Activated CD8-positive, alpha-beta memory T cell treated with anti-CD3 and anti-CD28 coated beads for 36 hours (primary cell): ENCODE measurements around the gene CORO1A. TPM values are rescaled to one million over a fixed set of nuclear protein-coding genes. Genes with fewer than 3 reads are reported as not detected.
"Not testable (repeated sequence)": the region's sequence is repeated elsewhere in the genome, so short reads cannot be mapped to it uniquely, and the experiment has no call there.

Source experiments
- CTCF ChIA-PET: fragments of 350-600 bp; sonication (Branson Sonifier 250); formaldehyde crosslinking; loops from one replicate; lab custom pipeline; 2021; ENCODE audit warnings: antibody characterized with exemption; lab: Charles Lee
- POLR2A ChIA-PET: fragments of 350-600 bp; sonication (Branson Sonifier 250); formaldehyde crosslinking; loops from one replicate; lab custom pipeline; 2021; ENCODE audit warnings: antibody characterized with exemption; lab: Charles Lee
- total RNA-seq, 2 experiments: library from RNA; stranded (reverse); gene quantifications; one replicate each; pipeline ENCODE4 v1.2.3, GENCODE V29; 2021

The CORO1A gene
- total RNA-seq, 2 experiments from 2014 or later, result 971 to 991 TPM

DNA sequence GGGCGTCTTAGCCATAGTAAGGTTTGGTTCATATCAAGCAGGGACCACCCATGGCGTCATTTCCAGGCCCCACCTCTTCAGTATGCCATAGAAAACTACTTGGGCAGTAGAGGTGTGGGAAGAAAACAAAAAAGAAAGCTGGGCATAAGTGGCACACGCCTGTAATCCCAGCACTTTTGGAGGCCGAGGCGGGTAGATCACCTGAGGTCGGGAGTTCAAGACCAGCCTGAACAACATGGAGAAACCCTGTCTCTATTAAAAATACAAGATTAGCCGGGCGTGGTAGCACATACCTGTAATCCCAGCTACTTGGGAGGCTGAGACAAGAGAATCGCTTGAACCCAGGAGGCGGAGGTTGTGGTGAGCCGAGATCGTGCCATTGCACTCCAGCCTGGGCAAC is 7.8 kb downstream of the CORO1A start:
- POLR2A ChIA-PET, CTCF ChIA-PET: not testable (repeated sequence)

DNA sequence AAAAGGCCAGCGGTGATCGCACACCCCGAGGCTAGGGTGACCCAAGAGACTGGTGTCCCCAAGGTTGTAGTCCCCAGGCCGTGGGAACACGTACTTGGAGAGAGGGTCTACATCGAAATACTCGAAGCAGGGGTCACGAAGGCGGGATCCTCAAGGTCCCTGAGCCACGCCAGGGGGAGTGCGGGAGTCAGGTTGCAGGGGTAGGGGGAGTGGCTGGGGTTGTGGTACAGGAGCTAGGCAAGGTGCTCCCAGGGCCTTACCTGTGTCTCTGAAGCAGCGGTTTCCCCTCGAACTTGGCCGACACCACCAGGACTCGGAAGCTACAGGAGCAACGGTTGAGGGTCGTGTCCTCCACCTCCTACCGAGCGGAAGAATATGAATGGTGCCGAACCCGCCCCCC is 9.7 kb downstream of the CORO1A start:
- CTCF ChIA-PET, result not testable (repeated sequence)

DNA sequence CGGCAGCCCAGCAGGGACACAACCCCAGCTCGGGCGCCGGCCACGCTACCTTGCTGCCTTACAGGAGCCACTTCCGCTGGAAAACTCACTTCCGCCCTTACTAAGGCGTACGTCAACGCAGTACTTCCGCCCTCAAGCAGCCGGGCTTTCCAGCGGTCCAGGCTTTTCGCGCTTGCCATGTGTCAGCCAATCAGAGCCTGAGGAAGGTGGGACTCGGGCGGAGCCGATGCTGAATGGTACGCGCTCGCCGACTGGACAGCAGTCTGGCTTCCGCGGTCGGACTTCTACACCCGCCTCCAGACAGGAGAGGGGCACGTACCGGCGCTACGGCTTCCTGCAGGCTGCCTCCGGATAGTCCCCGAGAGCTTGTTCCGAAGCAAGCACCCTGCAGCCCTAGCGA is 10.2 kb downstream of the CORO1A start, which contains the start of the genes BOLA2B and SLX1A:
Gene BOLA2B (minus strand): TSS at position 52 of the 400 bp plus-strand sequence. CDS start 71 bp downstream, outside the sequence.
Gene SLX1A (plus strand): TSS at position 261 of the 400 bp plus-strand sequence. CDS start 210 bp downstream, outside the sequence.
- POLR2A ChIA-PET, CTCF ChIA-PET: not testable (repeated sequence)

More for the DNA sequence above, 9.7 kb downstream of the CORO1A start:
- POLR2A ChIA-PET, result not testable (repeated sequence)

DNA sequence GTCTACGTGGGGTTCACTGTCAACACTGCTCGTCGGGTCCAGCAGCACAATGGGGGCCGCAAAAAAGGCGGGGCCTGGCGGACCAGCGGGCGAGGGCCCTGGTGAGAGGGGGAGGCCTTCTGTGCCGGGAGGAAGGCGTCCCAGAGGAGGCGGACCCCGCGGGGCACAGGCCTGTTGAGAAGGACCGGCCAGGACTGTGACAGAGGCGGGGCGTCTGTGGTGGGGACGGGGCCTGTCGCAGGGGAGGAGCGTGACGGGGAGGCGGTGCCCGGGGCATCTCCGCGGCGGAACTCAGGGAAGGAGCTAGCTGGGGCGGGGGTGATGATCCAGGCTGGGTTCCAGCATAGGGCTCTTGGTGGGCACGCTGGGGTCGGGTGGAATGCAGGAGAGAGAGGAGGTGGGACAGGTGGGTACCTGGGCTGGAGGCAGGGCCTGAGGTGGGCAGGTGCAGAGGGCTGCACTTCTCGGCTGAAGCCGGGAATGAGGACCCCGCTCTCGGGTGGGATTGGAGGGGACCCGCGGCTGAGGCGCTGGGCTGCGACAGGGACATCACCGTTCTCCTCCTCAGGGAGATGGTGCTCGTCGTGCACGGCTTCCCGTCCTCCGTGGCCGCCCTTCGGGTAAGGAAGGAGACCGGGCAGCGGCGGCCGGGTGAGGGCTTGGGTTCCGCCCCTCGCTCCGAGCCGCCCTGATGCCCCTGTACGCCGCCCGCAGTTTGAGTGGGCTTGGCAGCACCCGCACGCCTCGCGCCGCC is 10.9 kb downstream of the CORO1A start:
- POLR2A ChIA-PET, result not testable (repeated sequence)

DNA sequence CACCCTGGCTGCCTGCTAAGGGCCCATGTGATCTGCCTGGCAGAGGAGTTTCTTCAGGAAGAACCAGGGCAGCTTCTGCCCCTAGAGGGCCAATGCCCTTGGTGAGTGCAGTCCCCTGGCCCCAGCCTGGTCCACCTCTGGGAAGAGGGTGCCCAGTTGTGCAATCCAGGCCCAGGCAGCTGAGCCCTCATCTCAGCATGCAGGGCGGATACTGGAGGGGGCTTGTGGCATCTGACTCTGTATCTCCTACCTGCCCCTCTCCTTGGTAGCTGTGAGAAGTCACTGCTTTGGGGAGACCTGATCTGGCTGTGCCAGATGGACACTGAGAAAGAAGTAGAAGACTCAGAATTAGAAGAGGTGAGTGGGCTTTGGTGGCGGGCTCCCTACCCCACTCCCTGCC is 13.6 kb downstream of the CORO1A start:
- CTCF ChIA-PET, POLR2A ChIA-PET: not testable (repeated sequence)

More for the DNA sequence above, 10.9 kb downstream of the CORO1A start:
- CTCF ChIA-PET, result not testable (repeated sequence)

DNA sequence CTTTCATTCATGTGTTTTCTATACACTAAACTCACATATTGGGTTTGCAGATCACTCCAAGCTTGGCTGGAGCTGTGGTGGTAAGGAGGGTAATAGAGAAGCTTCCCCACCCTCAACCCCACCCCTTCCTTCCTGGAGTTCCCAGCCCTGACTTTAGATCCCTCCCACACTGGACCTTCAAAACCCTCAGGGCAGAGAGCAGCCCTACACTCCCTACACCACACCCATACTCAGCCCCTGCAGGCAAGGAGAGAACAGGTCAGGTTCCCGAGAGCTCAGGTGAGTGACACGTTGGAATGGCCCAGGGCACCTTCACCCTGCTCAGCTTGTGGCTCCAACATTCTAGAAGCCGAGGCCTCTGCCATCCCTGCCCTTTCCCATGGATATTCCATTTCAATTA is 15.6 kb downstream of the CORO1A start, which contains the start of gene SULT1A3:
Gene SULT1A3 (plus strand): TSS at position 207 of the 400 bp plus-strand sequence. CDS start 1,474 bp downstream, outside the sequence.
- POLR2A ChIA-PET, CTCF ChIA-PET: not testable (repeated sequence)

DNA sequence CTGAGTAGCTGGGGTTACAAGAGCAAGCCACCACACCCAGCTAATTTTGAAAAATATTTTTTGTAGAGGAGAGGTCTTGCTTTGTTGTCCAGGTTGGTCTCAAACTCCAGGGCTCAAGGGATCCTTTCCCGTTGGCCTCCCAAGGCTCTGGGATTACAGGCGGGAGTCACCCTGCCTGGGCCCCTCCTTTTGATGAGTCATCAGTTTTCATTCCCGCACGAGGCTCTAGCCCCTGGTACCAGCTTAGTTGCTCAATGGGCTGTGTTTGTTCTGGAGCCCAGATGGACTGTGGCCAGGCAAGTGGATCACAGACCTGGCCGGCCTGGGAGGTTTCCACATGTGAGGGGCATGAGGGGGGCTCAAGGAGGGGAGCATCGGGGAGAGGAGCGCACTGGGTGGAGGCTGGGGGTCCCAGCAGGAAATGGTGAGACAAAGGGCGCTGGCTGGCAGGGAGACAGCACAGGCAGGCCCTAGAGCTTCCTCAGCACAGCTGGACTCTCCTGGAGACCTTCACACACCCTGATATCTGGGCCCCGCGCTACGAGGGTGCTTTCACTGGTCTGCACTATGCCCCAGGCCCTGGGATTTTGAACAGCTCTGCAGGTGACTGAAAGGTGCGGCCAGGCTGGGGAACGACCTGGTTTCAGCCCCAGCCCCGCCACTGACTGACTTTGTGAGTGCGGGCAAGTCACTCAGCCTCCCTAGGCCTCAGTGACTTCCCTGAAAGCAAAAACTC is 16.4 kb downstream of the CORO1A start:
- CTCF ChIA-PET, POLR2A ChIA-PET: not testable (repeated sequence)

DNA sequence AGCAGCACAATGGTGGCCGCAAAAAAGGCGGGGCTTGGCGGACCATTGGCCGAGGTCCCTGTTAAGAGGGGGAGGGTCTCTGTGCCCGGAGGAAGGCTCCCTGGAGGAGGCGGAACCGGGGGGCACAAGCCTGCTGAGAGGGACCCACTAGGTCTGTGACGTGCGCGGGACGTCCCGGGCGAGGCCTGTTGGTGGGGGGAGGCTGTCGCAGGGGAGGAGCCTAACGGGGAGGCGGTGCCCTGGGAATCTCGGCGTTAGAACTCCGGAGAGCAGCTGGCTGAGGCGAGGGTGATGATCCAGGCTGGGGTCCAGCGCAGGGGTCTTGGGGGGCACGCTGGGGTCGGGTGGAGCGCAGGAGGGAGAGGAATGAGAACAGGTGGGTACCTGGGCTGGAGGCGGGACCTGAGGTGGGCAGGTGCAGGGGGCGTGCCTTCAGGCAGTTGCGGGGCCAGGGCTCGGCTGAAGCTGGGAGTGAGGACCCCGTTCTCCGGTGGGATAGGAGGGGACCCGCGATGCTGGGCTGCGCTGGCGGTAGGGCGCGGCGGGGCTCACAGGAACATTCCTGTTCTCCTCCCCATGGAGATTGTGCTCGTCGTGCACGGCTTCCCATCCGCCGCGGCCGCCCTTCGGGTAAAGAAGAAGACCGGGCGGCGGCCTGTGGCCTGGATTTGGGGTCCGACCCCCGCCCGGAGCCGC is 22.3 kb downstream of the CORO1A start:
- CTCF ChIA-PET, POLR2A ChIA-PET: not testable (repeated sequence)

DNA sequence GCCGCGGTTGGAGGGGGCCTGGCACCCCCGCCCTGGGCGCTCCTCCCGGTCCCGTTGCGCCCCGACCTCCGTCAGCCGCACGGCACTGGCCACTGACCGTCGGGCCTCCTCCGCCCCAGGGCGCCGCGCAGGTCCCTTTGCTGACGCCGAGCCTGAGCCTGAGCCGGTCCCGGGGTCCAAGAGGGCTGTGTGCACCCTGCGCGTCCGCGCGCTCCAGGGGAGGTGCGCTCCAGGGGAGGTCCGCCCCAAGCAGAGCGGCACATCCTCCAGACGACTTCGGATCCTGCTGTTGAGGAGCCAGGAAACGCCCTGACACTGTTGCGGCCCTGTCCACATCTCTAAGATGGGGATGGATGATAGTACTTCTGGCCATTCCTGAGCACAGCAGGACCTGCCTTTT is 22.9 kb downstream of the CORO1A start:
- CTCF ChIA-PET, POLR2A ChIA-PET: not testable (repeated sequence)

DNA sequence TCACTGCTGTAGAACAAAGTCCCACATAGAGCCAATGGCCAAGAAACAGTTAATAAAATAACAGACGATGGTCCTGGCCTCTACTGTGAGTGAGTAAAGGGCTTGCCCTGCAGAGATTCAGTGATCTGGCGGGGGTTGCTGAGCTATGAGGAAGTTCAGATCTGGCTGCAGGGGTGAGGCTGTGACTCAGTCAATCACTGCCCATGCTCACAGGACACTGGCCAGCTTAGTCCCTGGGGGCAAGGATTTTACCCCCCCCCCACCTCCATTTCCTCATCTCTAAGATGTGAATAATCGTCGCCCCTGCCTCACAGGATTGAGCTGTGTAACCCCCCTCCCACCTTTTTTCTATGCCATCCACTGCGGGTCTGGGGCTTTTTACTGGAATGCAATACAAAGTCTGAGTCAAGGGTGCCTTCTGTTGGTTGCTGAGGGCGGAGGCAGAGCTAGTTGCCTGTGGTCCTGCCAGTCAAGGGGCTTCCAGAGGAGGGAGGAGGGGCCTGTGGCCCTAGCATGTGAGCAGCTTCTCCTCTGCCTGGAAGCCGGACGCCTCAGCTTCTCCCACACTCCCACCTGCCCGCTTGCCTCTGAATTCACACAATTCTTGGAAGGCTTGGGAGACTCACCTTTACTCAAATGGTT is 23.8 kb downstream of the CORO1A start:
- POLR2A ChIA-PET, CTCF ChIA-PET: not testable (repeated sequence)

DNA sequence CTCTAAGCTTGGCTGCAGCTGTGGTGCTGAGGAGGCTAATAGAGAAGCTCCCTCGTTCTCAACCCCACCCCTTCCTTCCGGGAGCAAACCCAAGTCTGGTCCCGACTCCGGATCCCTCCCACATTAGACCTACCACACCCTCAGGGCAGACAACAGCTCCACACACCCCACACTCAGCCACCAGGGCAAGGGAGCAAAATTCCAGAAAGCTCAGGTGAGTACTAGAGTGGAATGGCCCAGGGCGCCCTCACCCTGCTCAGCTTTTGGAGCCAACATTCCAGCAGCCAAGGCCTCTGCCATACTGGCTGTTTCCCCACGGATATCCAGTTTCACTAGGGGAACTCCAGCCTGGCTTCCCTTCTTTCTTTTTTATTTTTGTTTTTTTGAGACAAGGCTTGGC is 25.6 kb downstream of the CORO1A start:
- CTCF ChIA-PET, POLR2A ChIA-PET: not testable (repeated sequence)

DNA sequence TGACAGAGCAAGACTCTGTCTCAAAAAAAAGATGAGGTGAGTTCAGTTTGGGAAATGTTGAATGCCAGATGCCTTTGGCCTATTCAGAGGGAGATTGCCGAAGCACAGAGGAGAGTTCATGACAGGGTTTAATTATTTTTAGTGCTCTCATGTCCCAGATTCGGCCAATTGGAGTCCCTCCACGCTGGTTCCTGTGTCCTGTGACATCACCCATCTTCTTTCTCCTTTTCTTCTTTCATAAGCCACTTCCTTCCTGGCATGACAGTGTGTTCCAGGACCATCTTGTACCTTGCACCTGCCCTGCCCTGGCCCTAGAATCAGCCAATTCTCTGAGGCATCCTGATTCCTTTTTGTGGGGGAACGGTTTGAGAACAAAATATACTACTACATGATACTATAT is 28.0 kb downstream of the CORO1A start:
- POLR2A ChIA-PET, CTCF ChIA-PET: not testable (repeated sequence)

DNA sequence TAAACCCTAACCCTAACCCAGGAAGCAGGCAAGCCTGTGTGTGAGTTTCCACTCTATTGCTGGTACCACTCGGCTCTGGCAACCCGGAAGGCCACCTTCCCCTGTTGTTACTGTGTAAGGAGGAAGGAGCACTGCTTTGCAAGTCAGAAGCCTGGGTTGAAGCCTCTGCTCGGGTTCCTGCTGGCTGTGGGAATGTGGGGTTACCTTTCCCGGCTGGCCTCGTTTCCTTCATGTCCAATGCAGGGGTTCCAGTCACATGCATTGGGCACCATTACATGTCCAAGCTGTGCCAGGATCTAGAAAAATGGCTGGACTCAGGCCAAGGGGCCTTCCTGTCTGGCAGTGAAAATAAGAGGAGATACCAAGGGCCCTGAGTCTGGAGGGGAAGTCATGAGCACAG is 33.7 kb downstream of the CORO1A start:
- CTCF ChIA-PET, POLR2A ChIA-PET: not testable (repeated sequence)

Other genes with a start within 250 kb of the CORO1A start
- gene TMEM219, start 221.5 kb upstream of the CORO1A start, total RNA-seq, result 10 to 100 TPM; 40.0 to 40.2 TPM
- 10 to 100 TPM; 38.8 to 39.1 TPM for gene TAOK2, start 209.7 kb upstream of the CORO1A start, total RNA-seq
- 10 to 100 TPM; 46.1 to 46.2 TPM for gene HIRIP3, start 188.0 kb upstream of the CORO1A start, total RNA-seq
- gene INO80E, start 187.4 kb upstream of the CORO1A start, total RNA-seq, result 100 to 1,000 TPM; 119 to 123 TPM
- under 1 TPM; 0.70 to 0.84 TPM for gene DOC2A, start 172.6 kb upstream of the CORO1A start, total RNA-seq
- gene C16orf92, start 160.4 kb upstream of the CORO1A start, total RNA-seq, result not detected
- gene TLCD3B, start 152.3 kb upstream of the CORO1A start, total RNA-seq, result 1 to 10 TPM; 1.1 to 1.4 TPM
- 1,000 to 10,000 TPM; 2,600 to 2,646 TPM for gene ALDOA, start 117.8 kb upstream of the CORO1A start, total RNA-seq
- 100 to 1,000 TPM; 125 to 137 TPM for gene PPP4C, start 107.6 kb upstream of the CORO1A start, total RNA-seq
- gene TBX6, start 91.7 kb upstream of the CORO1A start, total RNA-seq, result 1 to 10 TPM; 1.5 to 1.7 TPM
- 10 to 100 TPM; 13.3 to 13.6 TPM for gene YPEL3, start 87.4 kb upstream of the CORO1A start, total RNA-seq
- 1 to 10 TPM; 3.4 to 4.3 TPM for gene GDPD3, start 70.1 kb upstream of the CORO1A start, total RNA-seq
- gene MAPK3, start 60.4 kb upstream of the CORO1A start, total RNA-seq, result 10 to 100 TPM; 38.7 to 40.8 TPM
- gene BOLA2B, start 10.1 kb downstream of the CORO1A start, total RNA-seq, result 100 to 1,000 TPM; 266 to 297 TPM
- gene SLX1A, start 10.3 kb downstream of the CORO1A start, total RNA-seq, result 10 to 100 TPM; 62.6 to 72.6 TPM
- 10 to 100 TPM; 11.6 to 12.7 TPM for gene SULT1A3, start 15.7 kb downstream of the CORO1A start, total RNA-seq
- 1 to 10 TPM; 7.7 to 8.6 TPM for gene NPIPB13, start 64.9 kb downstream of the CORO1A start, total RNA-seq
- 10 to 100 TPM; 77.8 to 80.4 TPM for gene CD2BP2, start 171.7 kb downstream of the CORO1A start, total RNA-seq
- 10 to 100 TPM; 56.9 to 57.8 TPM for gene TBC1D10B, start 186.9 kb downstream of the CORO1A start, total RNA-seq
- 1 to 10 TPM in 1 of 2 experiments, under 1 TPM in 1; 0.80 to 1.6 TPM for gene MYL11, start 191.2 kb downstream of the CORO1A start, total RNA-seq
- gene SEPTIN1, start 199.0 kb downstream of the CORO1A start, total RNA-seq, result 100 to 1,000 TPM; 186 to 194 TPM
- 10 to 100 TPM; 16.9 to 18.2 TPM for gene ZNF48, start 211.8 kb downstream of the CORO1A start, total RNA-seq
- 1 to 10 TPM; 7.5 to 8.3 TPM for gene ZNF771, start 224.0 kb downstream of the CORO1A start, total RNA-seq
- gene DCTPP1, start 246.4 kb downstream of the CORO1A start, total RNA-seq, result 100 to 1,000 TPM; 182 TPM